SKM-1 treated with dmso at 0.1 percent for 144 hours (cell line): ENCODE data around the gene IRF4.

Experiments used
- DNase-seq: peaks from one replicate; lab custom pipeline; 2025; ENCODE audit not compliant: unreplicated experiment; lab: John Stamatoyannopoulos, UW

The IRF4 gene

DNA sequence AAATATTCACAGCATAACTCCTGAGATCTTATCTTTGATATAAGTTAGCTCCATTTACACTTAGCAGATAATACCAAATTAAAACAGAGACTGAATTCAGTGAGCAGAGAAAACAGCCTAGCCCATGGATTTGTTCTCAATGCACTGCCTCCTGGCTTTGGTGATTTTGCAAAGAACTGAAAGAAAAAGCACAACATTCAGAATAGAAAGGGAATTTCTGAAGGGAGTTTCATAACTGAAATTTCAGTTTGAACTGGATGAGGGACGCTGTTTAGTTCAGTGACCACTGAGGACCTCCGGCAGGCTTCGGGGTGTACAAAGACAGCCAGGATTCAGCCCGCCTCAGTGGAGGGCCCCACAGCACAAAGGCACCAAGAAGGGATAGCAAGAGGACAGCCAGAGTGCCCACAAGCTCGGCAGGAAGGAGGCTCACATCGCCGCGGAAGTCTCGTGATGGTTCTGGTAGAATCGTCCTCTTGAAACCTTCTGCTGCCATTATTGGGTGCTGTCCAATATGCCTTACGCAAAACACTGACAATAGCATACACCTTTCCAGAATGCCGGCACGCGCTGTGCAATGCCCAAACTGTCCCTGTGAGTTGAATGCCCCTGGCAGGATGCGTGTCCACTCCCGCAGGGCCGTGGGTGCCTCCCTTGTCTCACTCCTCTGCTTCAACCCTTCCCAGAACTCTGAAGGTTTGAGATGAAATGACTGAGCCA lies 9.7 kb upstream of the IRF4 start:
- no peak for DNase-seq

GRCh38 chr6:382883-383810 lies 8.4 kb upstream of the IRF4 start:
- DNase-seq, result no peak

GRCh38 chr6:383856-384255 lies 7.7 kb upstream of the IRF4 start:
- DNase-seq, result no peak

- DNase-seq, result no peak
These were observed 6.7 kb upstream of the IRF4 start for GRCh38 chr6:384898-385297.

- no peak for DNase-seq
These were observed 5.9 kb upstream of the IRF4 start for GRCh38 chr6:385614-386013.

DNA sequence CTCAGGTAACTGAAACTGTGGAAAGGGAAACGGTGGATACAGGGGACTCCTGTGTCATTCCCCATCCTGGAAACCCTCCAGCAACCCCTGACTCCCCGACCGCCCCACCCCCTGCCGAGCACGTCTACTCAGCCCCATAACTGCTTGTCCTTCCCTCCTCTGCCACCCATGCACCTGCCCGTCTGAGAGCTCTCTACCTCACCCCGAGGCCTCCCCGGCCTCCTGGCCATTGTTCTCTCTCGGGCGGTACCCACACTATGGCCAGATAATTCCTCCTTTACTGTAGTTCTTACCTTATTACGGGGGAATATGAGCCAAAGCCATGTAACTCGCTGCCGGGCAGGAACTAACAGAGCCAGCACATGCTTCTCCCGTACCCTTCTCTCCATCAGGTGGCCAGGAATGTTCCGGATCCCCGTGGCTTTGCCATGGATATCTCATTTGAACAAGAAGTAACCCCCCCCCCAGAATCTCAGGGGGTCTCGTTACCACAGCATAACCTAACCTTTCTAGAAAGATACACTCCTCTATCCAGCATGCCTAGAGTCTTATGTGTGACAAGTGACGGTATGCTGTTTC lies 4.8 kb upstream of the IRF4 start:
- no peak for DNase-seq

GRCh38 chr6:387293-387741 lies 4.2 kb upstream of the IRF4 start:
- DNase-seq, result no peak

DNA sequence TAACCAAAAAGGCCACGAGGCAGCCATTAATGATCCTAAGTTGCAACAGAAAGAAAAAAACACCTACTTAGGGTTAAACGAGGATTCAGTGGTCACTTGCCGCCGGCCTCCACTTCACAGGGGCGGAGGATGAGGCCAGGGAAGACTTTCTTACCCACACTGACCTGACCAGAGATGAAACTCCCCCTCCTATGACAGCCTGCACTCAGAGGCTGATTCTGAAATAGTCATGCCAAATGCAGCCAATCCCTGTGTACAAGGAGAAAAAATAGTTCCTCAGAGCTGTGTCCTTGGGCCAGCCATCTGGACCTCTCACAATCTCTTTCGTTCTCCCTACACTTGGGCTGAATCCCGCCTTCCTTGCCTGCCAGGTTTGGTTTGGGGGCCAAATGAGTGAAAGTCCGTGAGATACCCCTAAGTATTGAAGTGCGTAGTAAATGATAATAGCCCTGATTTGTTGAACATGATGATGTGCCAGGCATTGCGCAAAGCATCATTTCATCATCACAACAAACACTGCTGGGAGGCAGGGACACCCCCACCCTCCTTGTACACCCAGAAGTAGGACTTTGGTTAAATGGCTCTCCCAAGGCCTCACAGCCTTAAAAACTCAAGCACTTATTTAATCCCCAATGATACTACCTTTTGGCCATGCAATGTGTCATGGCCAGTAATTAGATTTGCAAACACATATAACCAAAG lies 3.2 kb upstream of the IRF4 start:
- no peak for DNase-seq

- no peak for DNase-seq
These were observed 2.4 kb upstream of the IRF4 start for GRCh38 chr6:389143-389542.

DNA sequence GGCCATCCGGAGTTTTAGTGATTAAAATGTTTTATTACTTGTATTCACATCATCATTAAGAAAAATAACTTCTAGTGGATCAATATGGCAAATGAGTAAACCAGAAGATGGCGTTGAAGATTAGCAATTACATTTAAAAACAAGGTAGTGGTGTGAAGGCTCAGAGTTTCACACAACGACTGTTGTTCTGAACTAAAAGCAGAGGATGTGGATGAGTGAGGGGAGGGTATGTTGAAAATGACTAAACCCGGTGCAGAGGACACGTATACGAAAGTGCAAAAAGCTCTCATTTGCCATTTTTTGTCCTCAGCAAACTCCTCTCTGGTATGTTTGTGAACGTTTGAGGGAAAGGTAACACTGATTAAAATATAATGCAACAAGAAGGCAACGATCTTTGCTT lies 1.9 kb upstream of the IRF4 start:
- no peak for DNase-seq

DNA sequence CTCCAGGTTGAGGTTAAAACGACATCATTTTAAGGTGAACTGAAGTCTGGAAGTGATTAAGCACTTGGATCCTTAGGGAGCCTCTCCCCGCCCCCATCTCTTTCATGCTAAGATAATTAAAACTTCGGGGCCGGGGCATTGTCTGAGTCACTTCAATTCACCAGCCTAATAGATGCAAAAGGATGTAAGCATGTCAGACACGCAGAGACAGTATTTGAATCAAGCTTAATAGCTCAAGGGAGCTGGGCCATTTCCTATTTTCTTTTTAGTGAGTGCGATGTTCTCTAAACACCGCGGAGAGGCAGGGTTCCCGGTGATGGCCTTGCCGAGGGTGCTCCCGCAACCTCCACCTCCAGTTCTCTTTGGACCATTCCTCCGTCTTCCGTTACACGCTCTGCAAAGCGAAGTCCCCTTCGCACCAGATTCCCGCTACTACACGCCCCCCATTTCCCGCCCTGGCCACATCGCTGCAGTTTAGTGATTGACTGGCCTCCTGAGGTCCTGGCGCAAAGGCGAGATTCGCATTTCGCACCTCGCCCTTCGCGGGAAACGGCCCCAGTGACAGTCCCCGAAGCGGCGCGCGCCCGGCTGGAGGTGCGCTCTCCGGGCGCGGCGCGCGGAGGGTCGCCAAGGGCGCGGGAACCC lies 516 bp upstream of the IRF4 start:
- DNase-seq, result no peak

DNA sequence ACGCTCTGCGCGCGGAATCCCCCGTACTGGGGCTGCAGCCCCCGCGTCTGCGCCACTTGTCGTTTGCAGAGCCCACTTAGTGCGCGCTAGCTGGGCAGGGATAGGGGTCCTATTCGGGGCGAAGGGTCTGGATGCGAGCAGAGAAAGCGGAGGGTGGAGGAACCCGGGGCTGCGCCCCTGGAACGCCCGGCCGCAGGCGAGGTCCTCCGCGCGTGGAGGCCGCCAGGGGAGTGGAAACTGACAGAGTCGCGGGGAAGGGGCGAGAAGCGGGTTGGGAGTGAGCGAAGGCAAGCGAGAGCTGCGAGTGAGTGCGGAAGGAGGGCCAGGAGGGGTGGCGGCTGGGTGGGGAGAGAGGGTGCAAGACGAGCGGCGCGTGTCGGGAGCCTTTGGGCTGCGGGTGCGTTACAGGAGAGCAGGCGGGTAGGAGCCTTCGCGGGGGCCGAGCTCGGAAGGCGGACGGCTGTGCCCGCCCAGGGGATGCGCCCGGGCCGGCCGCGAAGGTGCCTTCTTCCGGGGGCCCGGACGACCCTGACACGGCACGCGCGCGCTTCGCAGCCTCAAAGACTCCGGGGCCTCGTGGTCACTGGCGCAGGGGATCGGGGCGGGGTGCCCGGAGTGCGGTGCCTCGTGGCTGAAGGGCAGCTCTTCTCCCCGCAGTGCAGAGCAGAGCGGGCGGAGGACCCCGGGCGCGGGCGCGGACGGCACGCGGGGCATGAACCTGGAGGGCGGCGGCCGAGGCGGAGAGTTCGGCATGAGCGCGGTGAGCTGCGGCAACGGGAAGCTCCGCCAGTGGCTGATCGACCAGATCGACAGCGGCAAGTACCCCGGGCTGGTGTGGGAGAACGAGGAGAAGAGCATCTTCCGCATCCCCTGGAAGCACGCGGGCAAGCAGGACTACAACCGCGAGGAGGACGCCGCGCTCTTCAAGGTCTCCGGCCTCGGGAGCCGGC lies 1.2 kb downstream of the IRF4 start:
- DNase-seq, result no peak

GRCh38 chr6:393391-394221 lies 2.1 kb downstream of the IRF4 start:
- DNase-seq, result no peak

GRCh38 chr6:394641-395289 lies 3.2 kb downstream of the IRF4 start:
- DNase-seq, result no peak

DNA sequence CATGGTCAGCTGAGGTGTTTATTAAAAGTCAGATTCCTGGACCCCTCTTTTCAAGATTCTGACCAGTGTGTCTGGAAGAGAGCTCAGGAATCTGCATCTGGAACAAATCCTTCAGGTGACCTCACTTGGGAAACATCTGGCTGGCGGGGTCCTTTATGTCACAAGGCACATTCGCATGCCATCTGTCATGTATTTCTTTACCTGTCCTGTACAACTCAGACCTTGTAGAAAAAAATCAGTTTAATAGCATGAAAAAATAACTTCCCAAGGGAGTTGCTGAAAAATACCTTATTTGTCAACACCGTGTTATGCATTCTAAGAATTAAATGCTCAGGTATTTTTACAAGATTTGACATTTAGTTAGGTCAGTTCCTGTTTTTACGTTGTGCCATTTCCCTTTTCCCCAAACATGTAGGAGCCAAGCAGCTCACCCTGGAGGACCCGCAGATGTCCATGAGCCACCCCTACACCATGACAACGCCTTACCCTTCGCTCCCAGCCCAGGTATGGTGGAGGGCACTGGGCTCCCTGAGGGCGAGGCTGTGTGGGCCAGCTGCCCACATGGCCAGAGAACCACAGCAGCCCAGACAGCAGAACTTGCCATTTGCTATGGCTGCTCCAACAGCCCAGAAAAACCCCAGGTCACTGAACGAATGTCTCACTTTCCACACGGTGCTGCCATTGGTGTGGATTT lies 4.0 kb downstream of the IRF4 start:
- DNase-seq, result no peak

- DNase-seq, result no peak
These were observed 4.6 kb downstream of the IRF4 start for GRCh38 chr6:396126-396520.

DNA sequence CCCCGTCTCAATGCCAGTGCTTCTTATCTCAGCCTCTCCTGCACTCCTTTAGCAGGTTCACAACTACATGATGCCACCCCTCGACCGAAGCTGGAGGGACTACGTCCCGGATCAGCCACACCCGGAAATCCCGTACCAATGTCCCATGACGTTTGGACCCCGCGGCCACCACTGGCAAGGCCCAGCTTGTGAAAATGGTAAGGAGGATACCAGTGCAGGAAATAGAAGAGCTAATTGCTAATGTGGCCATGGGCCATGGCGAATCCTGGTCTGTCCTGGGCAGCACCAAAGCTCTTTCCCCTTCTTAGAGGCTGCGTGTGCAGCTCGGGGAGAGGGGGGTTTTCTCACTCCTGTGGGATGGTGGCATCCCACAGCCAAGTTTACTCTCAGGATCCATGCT lies 5.5 kb downstream of the IRF4 start:
- DNase-seq, result no peak

- DNase-seq, result no peak
These were observed 6.1 kb downstream of the IRF4 start for GRCh38 chr6:397604-398003.
